Measurements from ENCODE around the gene ZCCHC24. TPM values are rescaled to one million over a fixed set of nuclear protein-coding genes. Genes with fewer than 3 reads are reported as not detected.

ZCCHC24 gene
- total and polyA plus RNA-seq, 2 donors (not counting 3 experiments of a cell fraction or from before 2014, with no cell fraction given), result 5.2 to 8.4 TPM

DNA sequence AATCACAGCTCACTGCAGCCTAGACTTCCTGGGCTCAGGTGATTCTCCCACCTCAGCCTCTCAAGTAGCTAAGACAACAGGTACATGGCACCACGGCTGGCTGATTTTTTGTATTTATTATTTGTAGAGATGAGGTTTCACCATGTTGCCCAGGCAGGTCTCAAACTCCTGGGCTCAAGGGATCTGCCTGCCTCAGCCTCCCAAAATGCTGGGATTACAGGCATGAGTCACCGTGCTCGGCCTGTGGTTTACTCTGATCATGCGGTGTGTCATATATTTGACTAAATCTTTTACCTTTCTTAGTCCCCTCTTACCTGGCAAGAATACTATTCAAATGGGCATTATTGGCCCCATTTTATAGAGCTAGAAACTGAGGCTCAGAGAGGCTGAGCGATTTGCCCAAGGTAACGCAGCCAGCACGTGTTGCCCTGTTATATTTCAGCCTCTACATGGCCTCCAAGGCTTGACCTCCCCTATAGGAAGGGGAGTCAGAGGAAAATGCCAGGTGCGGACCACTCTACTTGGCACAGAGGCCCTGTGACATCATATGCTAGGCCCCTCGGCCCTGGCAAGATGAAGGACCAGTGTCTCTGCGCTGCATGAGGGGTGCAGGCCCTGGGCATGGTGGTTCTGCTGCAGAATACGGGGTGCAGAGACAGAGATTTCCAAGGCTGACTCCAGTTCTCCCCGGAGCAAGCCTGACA, 8.2 kb downstream of the ZCCHC24 start:
- Histone ChIP-seq H3K9me1 (replicated peaks; ENCODE audit: control insufficient read depth, extremely low read depth, insufficient read depth, low read length) (no peaks in the 10 kb centered on the region), H3K27ac (ENCODE audit: insufficient read depth, low read depth, low read length) (no peak overlapping the region), H3K27me3 (ENCODE audit: control insufficient read depth in 2 of 2, insufficient read depth in 2 of 2, low read length in 2 of 2) (no peaks in the 10 kb centered on the region), H3K4me2 (ENCODE audit: insufficient read depth, low read length) (no peak overlapping the region), H3K9ac (replicated peaks; ENCODE audit: extremely low read depth, insufficient read depth, low read length) (no peak overlapping the region), H3K36me3 (ENCODE audit: control insufficient read depth in 2 of 2, extremely low read depth in 1 of 2, insufficient read depth in 2 of 2, low read length in 2 of 2) (no peaks in the 10 kb centered on the region), H3K9me3 (replicated peaks; ENCODE audit: control insufficient read depth, insufficient read depth, low read length) (no peaks in the 10 kb centered on the region), H4K20me1 (replicated peaks; ENCODE audit: control insufficient read depth, extremely low read depth, insufficient read depth, low read length) (no peaks in the 10 kb centered on the region), H3K79me2 (ENCODE audit: control insufficient read depth, insufficient read depth, low read length) (no peaks in the 10 kb centered on the region), H3K4me3 (replicated peaks in 1 of 3; ENCODE audit: insufficient read depth in 1 of 3, low read depth in 1 of 3, low read length in 3 of 3) (no peak overlapping the region), H3K4me1 (ENCODE audit: control insufficient read depth, extremely low read depth, insufficient read depth, low read length) (peaks cover 3% of the 10 kb centered on the region), H2AFZ (ENCODE audit: low read depth, low read length) (no peak overlapping the region)
- POLR2A ChIA-PET, result no interaction called here
- intact Hi-C loops (cut with micrococcal nuclease), result no loop called here
- dilution Hi-C loops (cut with MboI; ENCODE audit: extremely low pct_ligation_motif_present, low sequenced_read_pairs), result no loop called here
- no peak for FAIRE-seq
- DNase-seq (ENCODE audit: low read depth, low spot score), result no peak
- CTCF ChIA-PET, result interaction anchor here (2.1 kb wide), 1 partner anchor 63 kb away, joined by 13 read pairs; no protein-coding TSS in a partner anchor
- no TSS peak for BruUV-seq (replicated peaks)
- TF ChIP-seq FOS (IDR thresholded peaks at IDR 0.05; ENCODE audit: borderline replicate concordance, insufficient read depth, low read length) (no peak), JUN (IDR thresholded peaks at IDR 0.05; ENCODE audit: borderline replicate concordance, insufficient read depth, insufficient read length, low read depth) (no peak), POLR2A (IDR thresholded peaks at IDR 0.05; ENCODE audit: low read depth, low read length) (no peak), GATA2 (IDR thresholded peaks at IDR 0.05; ENCODE audit: insufficient read depth, insufficient read length, low read depth, low read length) (no peak), POLR2AphosphoS5 (IDR thresholded peaks at IDR 0.05; ENCODE audit: insufficient read depth, low read depth, low read length) (no peak)
- TF ChIP-seq, protein P1, sequence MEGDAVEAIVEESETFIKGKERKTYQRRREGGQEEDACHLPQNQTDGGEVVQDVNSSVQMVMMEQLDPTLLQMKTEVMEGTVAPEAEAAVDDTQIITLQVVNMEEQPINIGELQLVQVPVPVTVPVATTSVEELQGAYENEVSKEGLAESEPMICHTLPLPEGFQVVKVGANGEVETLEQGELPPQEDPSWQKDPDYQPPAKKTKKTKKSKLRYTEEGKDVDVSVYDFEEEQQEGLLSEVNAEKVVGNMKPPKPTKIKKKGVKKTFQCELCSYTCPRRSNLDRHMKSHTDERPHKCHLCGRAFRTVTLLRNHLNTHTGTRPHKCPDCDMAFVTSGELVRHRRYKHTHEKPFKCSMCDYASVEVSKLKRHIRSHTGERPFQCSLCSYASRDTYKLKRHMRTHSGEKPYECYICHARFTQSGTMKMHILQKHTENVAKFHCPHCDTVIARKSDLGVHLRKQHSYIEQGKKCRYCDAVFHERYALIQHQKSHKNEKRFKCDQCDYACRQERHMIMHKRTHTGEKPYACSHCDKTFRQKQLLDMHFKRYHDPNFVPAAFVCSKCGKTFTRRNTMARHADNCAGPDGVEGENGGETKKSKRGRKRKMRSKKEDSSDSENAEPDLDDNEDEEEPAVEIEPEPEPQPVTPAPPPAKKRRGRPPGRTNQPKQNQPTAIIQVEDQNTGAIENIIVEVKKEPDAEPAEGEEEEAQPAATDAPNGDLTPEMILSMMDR (IDR thresholded peaks at IDR 0.05; ENCODE audit: extremely low read depth in 1 of 2, insufficient read depth in 1 of 2, low read depth in 1 of 2, low read length in 2 of 2), result no peak

Measured in endothelial cell of umbilical vein (primary cell).